HG02938 (cell line): ENCODE measurements around the gene ANKRD23.
A peak's percentile ranks its signal among the peaks of the same experiment; 100 is the strongest.
"Not testable (repeated sequence)": the region's sequence is repeated elsewhere in the genome, so short reads cannot be mapped to it uniquely, and the experiment has no call there.

Experiments
- ATAC-seq: cut with Tn5 transposase; IDR thresholded peaks from one replicate; pipeline ENCODE4 v1.9.1; 2021; ENCODE audit warnings: mild to moderate bottlenecking, moderate library complexity; ENCODE audit not compliant: unreplicated experiment

ANKRD23 gene

GRCh38 chr2:96801005-96801785 is 42.6 kb downstream of the ANKRD23 start:
- peak; percentile 76 for ATAC-seq

GRCh38 chr2:96800061-96801004 is 43.5 kb downstream of the ANKRD23 start:
- ATAC-seq, result peak; percentile 23

- no peak for ATAC-seq
These were observed 44.2 kb downstream of the ANKRD23 start for GRCh38 chr2:96799623-96799935.

DNA sequence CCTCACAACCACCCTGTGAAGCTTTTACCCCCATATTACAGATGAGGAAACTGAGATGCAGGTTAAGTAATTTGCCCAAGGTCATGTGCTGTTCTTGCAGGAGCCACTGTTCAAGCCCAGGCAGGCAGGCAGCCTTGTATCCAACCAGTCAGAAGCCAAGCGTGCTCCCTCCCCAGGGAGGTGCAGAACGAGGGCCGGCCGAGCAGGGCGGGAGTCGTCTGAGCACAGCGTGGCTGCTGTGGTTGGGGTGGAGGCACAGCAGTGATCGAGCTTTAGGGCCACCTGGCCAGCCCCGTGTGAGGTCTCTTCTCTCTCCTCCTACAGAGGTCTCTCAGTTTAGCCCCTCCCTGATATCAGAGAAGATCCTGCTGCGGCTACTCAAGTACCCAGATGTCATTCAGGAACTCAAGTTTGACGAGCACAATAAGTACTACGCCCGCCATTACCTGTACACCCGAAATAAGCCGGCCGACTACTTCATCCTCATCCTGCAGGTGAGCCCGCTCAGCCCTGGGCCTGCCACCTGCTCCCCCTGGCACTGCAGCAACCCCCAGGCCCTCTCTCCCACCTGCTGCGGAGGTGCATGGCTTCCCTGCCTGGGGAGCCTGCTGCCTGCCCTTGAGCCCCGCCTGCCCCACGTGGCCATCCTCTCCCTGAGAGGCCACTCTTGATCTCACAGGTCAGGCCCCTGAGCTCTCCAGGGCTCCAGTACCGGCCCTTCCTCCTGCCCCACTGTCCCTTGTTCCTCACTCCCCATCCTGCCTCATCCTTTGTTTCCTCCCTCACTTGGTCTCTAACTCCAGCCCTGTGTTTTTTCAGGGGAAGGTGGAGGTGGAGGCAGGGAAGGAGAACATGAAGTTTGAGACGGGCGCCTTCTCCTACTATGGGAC is 44.8 kb downstream of the ANKRD23 start:
- no peak for ATAC-seq

GRCh38 chr2:96797066-96797625 is 46.7 kb downstream of the ANKRD23 start:
- no peak for ATAC-seq

DNA sequence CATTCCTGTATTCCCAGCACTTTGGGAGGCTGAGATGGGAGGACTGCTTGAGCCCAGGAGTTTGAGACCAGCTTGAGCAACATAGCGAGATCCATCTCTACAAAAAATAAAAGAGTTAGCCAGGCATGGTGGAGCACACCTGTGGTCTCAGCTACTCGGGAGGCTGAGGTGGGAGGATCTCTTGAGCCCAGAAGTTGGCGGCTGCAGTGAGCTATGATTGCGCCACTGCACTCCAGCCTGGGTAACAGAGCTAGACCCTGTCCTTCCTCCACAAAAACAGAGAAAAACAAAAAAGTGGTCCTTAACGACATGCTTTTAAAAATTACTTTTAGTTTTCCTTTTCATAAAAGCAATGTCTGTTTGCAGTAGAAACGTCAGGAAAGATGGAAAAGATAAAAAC is 47.3 kb downstream of the ANKRD23 start:
- not testable (repeated sequence) for ATAC-seq

- no peak for ATAC-seq
These were observed 48.7 kb downstream of the ANKRD23 start for GRCh38 chr2:96795076-96795475.

DNA sequence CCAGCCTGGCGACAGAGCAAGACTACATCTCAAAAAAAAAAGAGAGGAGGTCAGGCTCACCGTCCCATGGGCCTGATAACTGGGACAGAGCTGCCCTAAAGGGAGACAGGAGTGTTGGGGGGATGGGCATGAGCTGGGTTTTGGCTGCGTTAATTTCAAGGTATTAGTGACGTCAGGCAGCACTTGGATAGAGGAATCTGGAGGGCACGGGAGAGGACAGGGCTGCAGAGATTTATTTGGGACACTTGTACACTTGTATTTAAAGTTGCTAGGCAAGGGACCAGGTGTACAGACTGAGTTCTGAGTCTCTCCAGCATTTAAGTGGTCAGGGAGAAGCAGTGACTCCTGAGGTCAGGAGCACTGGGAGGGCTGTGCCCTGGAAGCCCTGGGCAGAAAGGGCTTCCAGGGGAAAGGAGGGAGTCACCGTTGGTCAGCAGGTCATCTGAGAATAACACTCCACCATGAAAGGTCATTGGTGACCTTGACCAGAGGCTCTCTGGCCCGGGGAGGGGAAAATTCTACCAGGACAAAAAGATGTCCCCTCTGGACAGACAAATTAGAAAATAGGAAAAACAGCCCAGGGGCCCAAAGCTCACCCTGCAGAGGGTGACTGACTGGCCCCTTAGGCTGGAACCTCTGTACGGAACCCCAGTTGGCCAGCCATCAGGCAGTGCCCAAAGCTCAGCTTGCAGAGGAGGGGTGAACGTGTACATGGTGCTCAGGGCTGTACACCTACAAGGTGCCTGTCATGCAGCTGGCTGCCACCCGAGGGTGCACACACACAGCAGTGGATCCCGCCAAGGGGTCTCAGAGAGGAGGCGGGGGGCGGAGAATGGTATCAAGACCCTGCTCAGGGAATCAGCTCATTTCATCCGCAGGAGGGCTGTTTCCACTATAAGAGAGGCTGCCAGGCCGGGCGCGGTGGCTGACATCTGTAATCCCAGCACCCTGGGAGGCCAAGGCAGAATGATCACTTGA is 50.8 kb downstream of the ANKRD23 start:
- ATAC-seq, result no peak

DNA sequence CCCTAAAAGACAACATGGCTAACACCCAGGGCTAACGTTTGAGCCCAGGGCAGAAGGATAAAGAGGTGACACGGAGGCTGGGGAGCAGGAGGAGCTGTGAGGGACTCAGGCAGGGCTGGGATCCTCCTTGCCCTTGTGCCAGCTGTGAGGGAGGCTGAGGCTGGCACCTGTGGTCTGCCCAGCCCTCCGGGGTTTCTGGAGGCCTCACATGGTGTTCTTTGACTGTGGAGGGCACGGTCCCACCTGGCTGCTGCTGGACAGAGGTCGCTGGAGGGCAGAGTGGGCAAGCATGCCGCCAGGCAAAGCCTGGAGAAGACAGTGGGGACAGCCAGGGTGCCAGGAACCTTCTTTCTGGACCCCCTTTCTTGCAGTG is 54.6 kb downstream of the ANKRD23 start:
- ATAC-seq, result no peak

DNA sequence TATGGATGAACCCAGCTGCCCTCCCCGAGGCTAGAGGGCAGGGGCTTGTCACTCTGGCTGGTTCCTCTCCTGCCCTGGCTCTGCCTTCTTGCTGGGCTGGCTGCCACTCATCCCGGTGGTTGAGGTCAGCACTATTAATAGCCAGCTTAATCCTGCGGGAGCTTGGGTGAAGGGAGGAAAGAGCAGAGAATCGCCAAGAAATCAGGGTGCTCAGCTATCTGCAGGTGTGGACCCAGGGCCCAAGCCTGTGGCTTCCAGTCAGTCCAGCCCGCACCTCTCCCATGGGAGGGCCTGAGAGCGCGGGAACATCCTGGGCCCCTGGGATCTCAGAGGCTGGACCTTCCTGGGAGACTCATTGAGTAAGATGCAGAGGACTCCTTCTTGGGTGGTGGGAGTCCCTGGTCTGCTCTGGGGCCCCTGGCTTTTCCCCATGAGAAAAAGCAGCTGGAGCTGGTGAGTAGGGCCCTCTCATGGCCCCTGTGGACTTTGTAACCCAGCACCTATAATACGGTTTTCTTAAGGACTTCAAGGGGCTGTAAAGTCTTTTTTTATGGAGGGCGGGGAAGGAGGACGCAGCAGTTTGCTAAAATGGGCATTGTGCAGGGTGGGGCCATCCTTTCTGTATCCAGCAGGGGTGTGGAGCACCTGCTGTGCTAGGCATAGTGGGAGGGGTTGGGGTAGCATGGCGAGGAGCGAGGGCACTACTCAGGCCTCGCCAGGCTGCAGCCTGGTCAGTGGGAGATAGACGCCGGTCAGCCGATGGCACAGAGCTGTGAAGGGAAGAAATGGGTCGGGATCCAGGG is 55.2 kb downstream of the ANKRD23 start:
- ATAC-seq, result no peak
